ENCODE measurements around the gene SPOCK1. TPM values are rescaled to one million over a fixed set of nuclear protein-coding genes. Genes with fewer than 3 reads are reported as not detected.
A peak's percentile ranks its signal among the peaks of the same experiment; 100 is the strongest.

SPOCK1 gene
- total and polyA plus RNA-seq, 12 donors = 13.7 to 70.3 (median 28.6) TPM

DNA sequence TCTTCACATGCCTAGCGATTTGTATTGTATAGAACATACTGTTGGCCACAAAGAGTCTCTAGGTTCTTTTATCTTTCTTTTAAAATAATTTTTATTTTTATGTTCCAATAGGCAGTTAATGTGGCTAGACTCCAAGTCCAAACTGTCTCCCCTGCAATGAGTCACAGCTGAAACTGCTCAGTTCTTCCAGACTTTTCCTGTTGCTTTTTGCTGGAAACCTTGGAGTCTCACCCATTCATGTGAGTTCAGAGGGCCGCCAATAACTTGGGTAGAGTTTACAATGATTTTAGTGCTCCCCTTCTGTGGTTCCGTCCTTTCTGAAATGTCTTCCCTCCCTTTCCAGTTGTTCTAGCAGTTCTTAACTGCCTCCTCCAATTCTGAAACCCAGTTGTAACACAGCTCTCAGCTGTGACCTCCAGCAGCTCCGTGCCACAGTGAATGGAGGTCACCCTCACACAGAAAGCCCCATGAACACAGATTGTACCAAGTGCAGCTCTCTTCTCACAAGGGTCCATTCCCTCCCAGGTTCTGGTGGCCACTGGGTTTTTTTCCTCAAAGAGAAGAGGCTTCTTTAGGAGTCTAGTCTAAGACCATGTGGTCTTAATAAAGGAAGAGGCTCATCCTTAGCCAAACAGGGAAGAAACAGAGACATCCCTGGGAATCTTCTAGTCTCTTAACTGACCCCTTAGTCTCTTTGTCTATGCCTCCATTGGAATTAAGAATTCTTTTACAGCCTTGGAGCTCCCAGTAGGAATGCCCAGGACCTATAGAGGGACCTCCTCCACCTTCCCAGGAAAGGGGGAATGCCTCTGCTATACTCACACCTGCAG, 198.5 kb downstream of the SPOCK1 start:
- Histone ChIP-seq H3K36me3 (no peaks in the 10 kb centered on the region), H3K9me3 (no peaks in the 10 kb centered on the region), H3K27ac (peak overlapping the region in 2 of 10 donors; percentile 17 to 37), H3K4me3 (no peak overlapping the region), H3K27me3 (no peaks in the 10 kb centered on the region), H3K4me1 (peaks cover 0 to 31% (median 8%) of the 10 kb centered on the region in 9 donors)
- TF ChIP-seq, protein P1, sequence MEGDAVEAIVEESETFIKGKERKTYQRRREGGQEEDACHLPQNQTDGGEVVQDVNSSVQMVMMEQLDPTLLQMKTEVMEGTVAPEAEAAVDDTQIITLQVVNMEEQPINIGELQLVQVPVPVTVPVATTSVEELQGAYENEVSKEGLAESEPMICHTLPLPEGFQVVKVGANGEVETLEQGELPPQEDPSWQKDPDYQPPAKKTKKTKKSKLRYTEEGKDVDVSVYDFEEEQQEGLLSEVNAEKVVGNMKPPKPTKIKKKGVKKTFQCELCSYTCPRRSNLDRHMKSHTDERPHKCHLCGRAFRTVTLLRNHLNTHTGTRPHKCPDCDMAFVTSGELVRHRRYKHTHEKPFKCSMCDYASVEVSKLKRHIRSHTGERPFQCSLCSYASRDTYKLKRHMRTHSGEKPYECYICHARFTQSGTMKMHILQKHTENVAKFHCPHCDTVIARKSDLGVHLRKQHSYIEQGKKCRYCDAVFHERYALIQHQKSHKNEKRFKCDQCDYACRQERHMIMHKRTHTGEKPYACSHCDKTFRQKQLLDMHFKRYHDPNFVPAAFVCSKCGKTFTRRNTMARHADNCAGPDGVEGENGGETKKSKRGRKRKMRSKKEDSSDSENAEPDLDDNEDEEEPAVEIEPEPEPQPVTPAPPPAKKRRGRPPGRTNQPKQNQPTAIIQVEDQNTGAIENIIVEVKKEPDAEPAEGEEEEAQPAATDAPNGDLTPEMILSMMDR (IDR thresholded peaks at IDR 0.05) = no peak
- WGBS, 2 donors = 61 to 82% methylated on average over 4 of the region's 4 CpGs
- intact Hi-C loops (cut with DNase I) = no loop called here
- ATAC-seq = peak in 5 of 8 donors; percentile 13 to 46 (median 44)
- no peak for DNase-seq

DNA sequence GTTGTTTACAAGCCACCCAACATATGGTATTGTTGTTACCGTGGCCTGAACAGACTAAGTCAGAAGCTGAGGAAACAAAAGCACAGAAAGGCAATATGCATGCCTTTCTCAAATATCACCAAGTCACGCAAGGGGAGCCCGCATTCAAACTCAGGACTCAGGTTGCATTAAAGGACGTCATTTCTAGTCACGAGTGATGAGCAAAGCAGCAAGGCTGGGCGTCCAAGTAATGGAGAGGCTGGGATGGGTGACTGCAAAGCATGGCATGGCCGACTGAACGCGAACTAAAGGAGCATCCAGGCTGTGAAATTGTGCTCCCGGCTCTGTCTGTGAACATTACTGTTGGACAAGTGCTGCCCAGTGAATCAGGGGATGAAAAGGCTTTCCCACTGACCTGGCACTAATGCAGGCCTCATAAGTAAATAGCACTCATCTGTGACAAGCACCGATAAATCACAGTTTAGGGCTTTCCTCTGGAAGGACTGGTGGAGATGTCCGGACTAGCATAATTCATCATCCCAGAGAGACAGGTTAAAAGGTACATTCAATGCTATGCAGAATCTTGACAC, 202.8 kb downstream of the SPOCK1 start:
- TF ChIP-seq, protein P1 (IDR thresholded peaks at IDR 0.05) = no peak
- no peak overlapping the region for H3K27ac ChIP-seq
- H3K9me3 ChIP-seq = no peaks in the 10 kb centered on the region
- no peaks in the 10 kb centered on the region for H3K27me3 ChIP-seq
- intact Hi-C loops (cut with DNase I) = no loop called here
- peaks cover 0 to 25% (median 8%) of the 10 kb centered on the region in 9 donors for H3K4me1 ChIP-seq
- WGBS, 2 donors = 89 to 92% methylated on average over 12 of the region's 12 CpGs
- ATAC-seq (no peak), DNase-seq (no peak)
- H3K4me3 ChIP-seq = no peak overlapping the region
- H3K36me3 ChIP-seq = no peaks in the 10 kb centered on the region

DNA sequence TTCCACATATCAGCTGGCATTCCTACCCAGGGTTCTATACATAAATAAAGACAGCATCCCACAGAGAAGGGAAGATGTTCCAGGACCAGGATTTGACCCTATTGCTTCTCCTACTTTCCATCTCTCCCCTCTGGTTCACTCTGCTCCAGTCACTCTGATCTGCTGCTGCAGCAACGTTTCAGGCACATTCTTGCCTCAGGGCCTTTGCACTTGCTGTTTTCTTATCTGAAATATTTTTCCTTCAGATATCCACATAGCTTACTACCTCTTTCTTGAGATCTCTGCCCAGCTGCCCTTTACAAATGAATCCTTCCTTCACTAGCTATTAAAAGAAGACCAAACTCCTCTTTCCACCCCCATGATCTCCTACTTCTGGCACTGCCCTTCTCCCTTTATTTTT, 204.5 kb downstream of the SPOCK1 start:
- intact Hi-C loops (cut with DNase I) = no loop called here
- ATAC-seq = no peak
- 61 to 79% methylated on average over 1 of the region's 1 CpG for WGBS, 2 donors
- no peaks in the 10 kb centered on the region for H3K27me3 ChIP-seq
- no peak overlapping the region for H3K27ac ChIP-seq
- H3K4me3 ChIP-seq = no peak overlapping the region
- H3K36me3 ChIP-seq = no peaks in the 10 kb centered on the region
- no peak for DNase-seq
- peaks cover 0 to 14% (median 0%) of the 10 kb centered on the region in 9 donors for H3K4me1 ChIP-seq
- TF ChIP-seq, protein P1 (IDR thresholded peaks at IDR 0.05) = no peak
- H3K9me3 ChIP-seq = peaks cover 0 to 3% (median 0%) of the 10 kb centered on the region in 11 donors

DNA sequence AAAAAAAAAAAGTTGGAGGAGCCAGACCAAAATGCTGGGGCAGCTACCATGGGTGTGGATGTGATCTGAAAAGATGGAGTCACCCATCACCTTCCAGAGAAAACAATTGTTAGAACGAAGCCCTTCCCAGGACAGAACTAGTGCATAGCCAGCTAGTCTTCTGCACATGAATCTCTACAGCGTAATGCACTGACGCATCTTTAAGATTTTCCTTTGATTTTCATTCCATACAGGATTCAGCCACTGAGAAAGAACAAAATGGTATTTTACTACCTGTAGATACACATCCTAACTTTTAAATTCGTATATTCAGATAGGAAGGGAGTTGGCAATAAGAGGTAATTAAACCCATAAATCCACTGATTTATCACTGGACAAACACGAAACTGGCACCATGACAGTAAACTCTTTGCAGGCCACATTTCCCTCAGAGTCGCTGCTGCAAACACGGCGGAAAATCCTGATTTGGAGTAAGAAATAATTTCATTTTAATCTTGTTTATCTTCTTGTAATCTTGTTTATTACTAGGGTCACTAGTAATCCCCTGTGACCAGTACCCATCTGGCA, 206.6 kb downstream of the SPOCK1 start:
- Histone ChIP-seq H3K4me1 (no peaks in the 10 kb centered on the region), H3K9me3 (peaks cover 0 to 6% (median 0%) of the 10 kb centered on the region in 11 donors), H3K27me3 (no peaks in the 10 kb centered on the region), H3K27ac (no peak overlapping the region), H3K36me3 (no peaks in the 10 kb centered on the region), H3K4me3 (no peak overlapping the region)
- intact Hi-C loops (cut with DNase I) = no loop called here
- WGBS, 2 donors = 79 to 89% methylated on average over 8 of the region's 8 CpGs
- ATAC-seq = no peak
- no peak for DNase-seq
- TF ChIP-seq, protein P1 (IDR thresholded peaks at IDR 0.05) = no peak
